ENCODE measurements around the gene C22orf15.

The C22orf15 gene

DNA sequence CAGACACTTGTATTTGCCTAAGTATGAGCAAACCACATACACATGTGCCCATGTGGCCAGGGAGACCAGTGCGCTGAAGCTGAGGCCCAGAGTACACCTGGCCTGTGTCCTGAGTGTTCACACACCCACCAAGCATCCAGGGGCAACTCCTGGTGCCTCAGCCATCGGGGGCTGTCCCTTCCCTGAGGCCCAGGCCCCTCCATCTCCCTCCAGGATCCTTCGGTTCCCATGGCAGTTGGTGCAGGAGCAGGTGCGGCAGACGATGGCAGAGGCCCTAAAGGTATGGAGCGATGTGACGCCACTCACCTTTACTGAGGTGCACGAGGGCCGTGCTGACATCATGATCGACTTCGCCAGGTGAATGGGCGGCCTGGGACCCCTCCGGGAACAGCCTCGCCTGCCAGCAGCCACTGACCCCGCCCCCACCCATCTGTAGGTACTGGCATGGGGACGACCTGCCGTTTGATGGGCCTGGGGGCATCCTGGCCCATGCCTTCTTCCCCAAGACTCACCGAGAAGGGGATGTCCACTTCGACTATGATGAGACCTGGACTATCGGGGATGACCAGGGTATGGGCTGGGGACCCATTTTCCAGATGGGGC, 17.5 kb downstream of the C22orf15 start:
- TF ChIP-seq NFIC (IDR thresholded peaks at IDR 0.05) (no peak), TCF12 (IDR thresholded peaks at IDR 0.05; ENCODE audit: low read depth) (no peak), EGR1 (IDR thresholded peaks at IDR 0.05) (no peak), TAF1 (IDR thresholded peaks at IDR 0.05; ENCODE audit: low read depth) (no peak), YY1 (IDR thresholded peaks at IDR 0.05; ENCODE audit: low read depth) (no peak), TEAD4 (IDR thresholded peaks at IDR 0.05) (no peak), FOXM1 (IDR thresholded peaks at IDR 0.05; ENCODE audit: borderline replicate concordance, low read depth) (no peak), ZBTB7A (IDR thresholded peaks at IDR 0.05; ENCODE audit: low read depth) (no peak), EP300 (IDR thresholded peaks at IDR 0.05; ENCODE audit: borderline replicate concordance) (no peak), CEBPB (IDR thresholded peaks at IDR 0.05) (no peak)
- TF ChIP-seq, protein P1, sequence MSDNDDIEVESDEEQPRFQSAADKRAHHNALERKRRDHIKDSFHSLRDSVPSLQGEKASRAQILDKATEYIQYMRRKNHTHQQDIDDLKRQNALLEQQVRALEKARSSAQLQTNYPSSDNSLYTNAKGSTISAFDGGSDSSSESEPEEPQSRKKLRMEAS (IDR thresholded peaks at IDR 0.05): no peak

DNA sequence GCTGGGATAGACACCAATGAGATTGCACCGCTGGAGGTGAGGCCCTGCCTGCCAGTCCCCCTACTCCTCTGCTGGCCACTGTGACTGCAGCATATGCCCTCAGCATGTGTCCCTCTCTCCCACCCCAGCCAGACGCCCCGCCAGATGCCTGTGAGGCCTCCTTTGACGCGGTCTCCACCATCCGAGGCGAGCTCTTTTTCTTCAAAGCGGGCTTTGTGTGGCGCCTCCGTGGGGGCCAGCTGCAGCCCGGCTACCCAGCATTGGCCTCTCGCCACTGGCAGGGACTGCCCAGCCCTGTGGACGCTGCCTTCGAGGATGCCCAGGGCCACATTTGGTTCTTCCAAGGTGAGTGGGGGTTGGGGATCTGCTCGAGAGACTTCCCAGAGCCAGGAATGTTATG, 18.3 kb downstream of the C22orf15 start:
- no peak for TF ChIP-seq FOXM1 (IDR thresholded peaks at IDR 0.05; ENCODE audit: borderline replicate concordance, low read depth)
- TF ChIP-seq, protein P2, sequence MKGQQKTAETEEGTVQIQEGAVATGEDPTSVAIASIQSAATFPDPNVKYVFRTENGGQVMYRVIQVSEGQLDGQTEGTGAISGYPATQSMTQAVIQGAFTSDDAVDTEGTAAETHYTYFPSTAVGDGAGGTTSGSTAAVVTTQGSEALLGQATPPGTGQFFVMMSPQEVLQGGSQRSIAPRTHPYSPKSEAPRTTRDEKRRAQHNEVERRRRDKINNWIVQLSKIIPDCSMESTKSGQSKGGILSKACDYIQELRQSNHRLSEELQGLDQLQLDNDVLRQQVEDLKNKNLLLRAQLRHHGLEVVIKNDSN (IDR thresholded peaks at IDR 0.05): no peak

DNA sequence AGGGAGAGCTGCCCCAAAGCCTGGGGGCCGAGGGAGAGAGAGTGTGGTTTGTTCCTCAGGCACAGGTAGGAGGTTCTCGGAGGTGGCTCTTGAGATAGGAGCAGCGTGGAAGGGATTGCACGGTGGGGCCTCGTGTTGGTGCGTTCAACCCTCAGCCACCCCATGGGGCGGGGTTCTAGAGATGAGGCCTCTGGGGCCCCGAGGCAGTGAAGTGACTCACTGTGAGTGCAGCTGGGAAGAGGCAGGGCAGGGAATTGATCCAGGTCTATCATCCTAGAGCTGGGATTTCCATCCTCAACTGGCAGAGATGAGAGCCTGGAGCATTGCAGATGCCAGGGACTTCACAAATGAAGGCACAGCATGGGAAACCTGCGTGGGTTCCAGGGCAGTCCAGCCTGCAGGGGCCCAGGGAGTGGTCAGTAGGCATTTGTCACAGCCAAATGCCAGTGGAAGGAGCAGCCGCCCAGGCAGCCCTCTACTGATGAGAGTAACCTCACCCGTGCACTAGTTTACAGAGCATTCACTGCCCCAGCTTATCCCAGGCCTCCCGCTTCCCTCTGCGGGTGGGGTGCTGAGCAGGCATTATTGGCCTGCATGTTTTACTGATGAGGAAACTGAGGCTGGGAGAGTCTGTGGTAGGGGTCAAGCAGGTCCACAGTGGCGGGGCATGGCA, 18.9 kb downstream of the C22orf15 start:
- TF ChIP-seq YY1 (IDR thresholded peaks at IDR 0.05; ENCODE audit: low read depth): no peak
- TF ChIP-seq EGR1 (IDR thresholded peaks at IDR 0.05): no peak
- no peak for TF ChIP-seq ZBTB7A (IDR thresholded peaks at IDR 0.05; ENCODE audit: low read depth)
- no peak for TF ChIP-seq CREB1 (IDR thresholded peaks at IDR 0.05; ENCODE audit: low read depth)
- no peak for TF ChIP-seq TCF12 (IDR thresholded peaks at IDR 0.05; ENCODE audit: low read depth)
- TF ChIP-seq, protein P2 (IDR thresholded peaks at IDR 0.05): no peak
- no peak for TF ChIP-seq TAF1 (IDR thresholded peaks at IDR 0.05; ENCODE audit: low read depth)
- no peak for TF ChIP-seq RAD21 (IDR thresholded peaks at IDR 0.05; ENCODE audit: low read depth)
- no peak for TF ChIP-seq CEBPB (IDR thresholded peaks at IDR 0.05)
- no peak for TF ChIP-seq EP300 (IDR thresholded peaks at IDR 0.05; ENCODE audit: borderline replicate concordance)
- TF ChIP-seq FOXM1 (IDR thresholded peaks at IDR 0.05; ENCODE audit: borderline replicate concordance, low read depth): no peak
- TF ChIP-seq, protein P3, sequence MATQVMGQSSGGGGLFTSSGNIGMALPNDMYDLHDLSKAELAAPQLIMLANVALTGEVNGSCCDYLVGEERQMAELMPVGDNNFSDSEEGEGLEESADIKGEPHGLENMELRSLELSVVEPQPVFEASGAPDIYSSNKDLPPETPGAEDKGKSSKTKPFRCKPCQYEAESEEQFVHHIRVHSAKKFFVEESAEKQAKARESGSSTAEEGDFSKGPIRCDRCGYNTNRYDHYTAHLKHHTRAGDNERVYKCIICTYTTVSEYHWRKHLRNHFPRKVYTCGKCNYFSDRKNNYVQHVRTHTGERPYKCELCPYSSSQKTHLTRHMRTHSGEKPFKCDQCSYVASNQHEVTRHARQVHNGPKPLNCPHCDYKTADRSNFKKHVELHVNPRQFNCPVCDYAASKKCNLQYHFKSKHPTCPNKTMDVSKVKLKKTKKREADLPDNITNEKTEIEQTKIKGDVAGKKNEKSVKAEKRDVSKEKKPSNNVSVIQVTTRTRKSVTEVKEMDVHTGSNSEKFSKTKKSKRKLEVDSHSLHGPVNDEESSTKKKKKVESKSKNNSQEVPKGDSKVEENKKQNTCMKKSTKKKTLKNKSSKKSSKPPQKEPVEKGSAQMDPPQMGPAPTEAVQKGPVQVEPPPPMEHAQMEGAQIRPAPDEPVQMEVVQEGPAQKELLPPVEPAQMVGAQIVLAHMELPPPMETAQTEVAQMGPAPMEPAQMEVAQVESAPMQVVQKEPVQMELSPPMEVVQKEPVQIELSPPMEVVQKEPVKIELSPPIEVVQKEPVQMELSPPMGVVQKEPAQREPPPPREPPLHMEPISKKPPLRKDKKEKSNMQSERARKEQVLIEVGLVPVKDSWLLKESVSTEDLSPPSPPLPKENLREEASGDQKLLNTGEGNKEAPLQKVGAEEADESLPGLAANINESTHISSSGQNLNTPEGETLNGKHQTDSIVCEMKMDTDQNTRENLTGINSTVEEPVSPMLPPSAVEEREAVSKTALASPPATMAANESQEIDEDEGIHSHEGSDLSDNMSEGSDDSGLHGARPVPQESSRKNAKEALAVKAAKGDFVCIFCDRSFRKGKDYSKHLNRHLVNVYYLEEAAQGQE (IDR thresholded peaks at IDR 0.05; ENCODE audit: low read depth): no peak
- TF ChIP-seq, protein P1 (IDR thresholded peaks at IDR 0.05): no peak
- TF ChIP-seq TEAD4 (IDR thresholded peaks at IDR 0.05): no peak
- TF ChIP-seq NFIC (IDR thresholded peaks at IDR 0.05): no peak

DNA sequence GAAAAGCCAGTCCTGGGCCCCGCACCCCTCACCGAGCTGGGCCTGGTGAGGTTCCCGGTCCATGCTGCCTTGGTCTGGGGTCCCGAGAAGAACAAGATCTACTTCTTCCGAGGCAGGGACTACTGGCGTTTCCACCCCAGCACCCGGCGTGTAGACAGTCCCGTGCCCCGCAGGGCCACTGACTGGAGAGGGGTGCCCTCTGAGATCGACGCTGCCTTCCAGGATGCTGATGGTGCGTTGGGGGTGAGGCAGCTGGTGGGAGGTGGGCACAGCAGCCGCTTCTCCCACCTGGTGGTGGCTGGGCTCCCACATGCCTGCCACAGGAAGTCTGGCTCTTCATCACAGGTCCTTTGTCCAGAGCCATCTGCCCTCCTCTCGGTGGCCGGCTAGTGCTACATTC, 19.5 kb downstream of the C22orf15 start:
- TF ChIP-seq CEBPB (IDR thresholded peaks at IDR 0.05): no peak
- TF ChIP-seq, protein P2 (IDR thresholded peaks at IDR 0.05): no peak
- no peak for TF ChIP-seq TCF12 (IDR thresholded peaks at IDR 0.05; ENCODE audit: low read depth)
- no peak for TF ChIP-seq EP300 (IDR thresholded peaks at IDR 0.05; ENCODE audit: borderline replicate concordance)
- TF ChIP-seq ZBTB7A (IDR thresholded peaks at IDR 0.05; ENCODE audit: low read depth): no peak
- no peak for TF ChIP-seq YY1 (IDR thresholded peaks at IDR 0.05; ENCODE audit: low read depth)
- TF ChIP-seq, protein P1 (IDR thresholded peaks at IDR 0.05): no peak
- TF ChIP-seq NFIC (IDR thresholded peaks at IDR 0.05): no peak
- no peak for TF ChIP-seq CREB1 (IDR thresholded peaks at IDR 0.05; ENCODE audit: low read depth)
- no peak for TF ChIP-seq FOXM1 (IDR thresholded peaks at IDR 0.05; ENCODE audit: borderline replicate concordance, low read depth)
- TF ChIP-seq EGR1 (IDR thresholded peaks at IDR 0.05): no peak
- TF ChIP-seq TEAD4 (IDR thresholded peaks at IDR 0.05): no peak
- no peak for TF ChIP-seq TAF1 (IDR thresholded peaks at IDR 0.05; ENCODE audit: low read depth)
- TF ChIP-seq RAD21 (IDR thresholded peaks at IDR 0.05; ENCODE audit: low read depth): no peak
- TF ChIP-seq, protein P3 (IDR thresholded peaks at IDR 0.05; ENCODE audit: low read depth): no peak

DNA sequence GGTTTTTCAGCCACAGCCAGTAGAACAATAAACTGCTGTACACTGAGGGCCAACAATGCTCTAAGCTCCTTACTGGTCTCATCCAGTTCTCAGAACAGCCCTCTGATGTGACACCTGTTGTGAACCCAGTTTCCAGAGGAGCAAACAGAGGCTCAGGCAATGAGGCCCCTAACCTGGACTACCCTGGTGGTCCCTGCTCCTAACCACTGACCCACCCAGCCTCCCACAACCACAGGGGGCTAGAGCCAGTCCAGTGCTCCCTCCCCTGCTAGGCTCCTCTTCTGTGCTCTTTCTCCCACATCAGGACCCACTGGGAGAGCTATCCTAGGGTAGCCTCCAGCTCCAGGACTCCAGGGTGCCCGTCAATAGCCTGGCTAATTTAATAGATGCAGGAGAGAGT, 19.9 kb downstream of the C22orf15 start:
- TF ChIP-seq TEAD4 (IDR thresholded peaks at IDR 0.05) (no peak), EGR1 (IDR thresholded peaks at IDR 0.05) (no peak), CEBPB (IDR thresholded peaks at IDR 0.05) (no peak), ZBTB7A (IDR thresholded peaks at IDR 0.05; ENCODE audit: low read depth) (no peak), TAF1 (IDR thresholded peaks at IDR 0.05; ENCODE audit: low read depth) (no peak), RAD21 (IDR thresholded peaks at IDR 0.05; ENCODE audit: low read depth) (no peak), CREB1 (IDR thresholded peaks at IDR 0.05; ENCODE audit: low read depth) (no peak), YY1 (IDR thresholded peaks at IDR 0.05; ENCODE audit: low read depth) (no peak), TCF12 (IDR thresholded peaks at IDR 0.05; ENCODE audit: low read depth) (no peak), NFIC (IDR thresholded peaks at IDR 0.05) (no peak), EP300 (IDR thresholded peaks at IDR 0.05; ENCODE audit: borderline replicate concordance) (no peak), FOXM1 (IDR thresholded peaks at IDR 0.05; ENCODE audit: borderline replicate concordance, low read depth) (no peak)
- TF ChIP-seq, protein P1 (IDR thresholded peaks at IDR 0.05): no peak
- TF ChIP-seq, protein P3 (IDR thresholded peaks at IDR 0.05; ENCODE audit: low read depth): no peak
- TF ChIP-seq, protein P2 (IDR thresholded peaks at IDR 0.05): no peak
